Liver (tissue), 9 donors: ENCODE measurements around the gene FARS2. TPM values are rescaled to one million over a fixed set of nuclear protein-coding genes. Genes with fewer than 3 reads are reported as not detected.

Experiments used
- DNase-seq: peaks from one replicate; pipeline ENCODE4 v3.0.0-alpha.2; 2017; ENCODE audit warnings: low spot score
- H3K27ac ChIP-seq, 2 donors: one replicate each; pipeline ENCODE4 v1.7.0; 2013; ENCODE audit warnings: inconsistent platforms in 2 of 2, low read length in 2 of 2, control low read depth in 1 of 2, low read depth in 1 of 2, mild to moderate bottlenecking in 1 of 2
- H3K27me3 ChIP-seq, 4 donors: one replicate each; pipeline versions ENCODE4 v1.6.1 to v1.7.0; 2013; ENCODE audit warnings: low read length in 3 of 4, inconsistent platforms in 1 of 4, mild to moderate bottlenecking in 1 of 4, moderate library complexity in 1 of 4; ENCODE audit not compliant: control insufficient read depth in 4 of 4, insufficient read depth in 4 of 4
- H3K36me3 ChIP-seq, 4 donors: one replicate each; pipeline versions ENCODE4 v1.6.1 to v1.7.0; 2013; ENCODE audit warnings: low read length in 3 of 4, mild to moderate bottlenecking in 3 of 4, low read depth in 1 of 4, moderate library complexity in 1 of 4; ENCODE audit not compliant: control insufficient read depth in 4 of 4, insufficient read depth in 3 of 4
- H3K4me1 ChIP-seq, 4 donors: one replicate each; pipeline versions ENCODE4 v1.6.1 to v1.7.0; 2013; ENCODE audit warnings: low read length in 3 of 4, mild to moderate bottlenecking in 3 of 4, moderate library complexity in 1 of 4; ENCODE audit not compliant: control insufficient read depth in 4 of 4, insufficient read depth in 4 of 4
- H3K4me3 ChIP-seq, 3 donors: one replicate each; pipeline versions ENCODE4 v1.6.1 to v1.7.0; 2013; ENCODE audit warnings: low read length in 3 of 3, control low read depth in 1 of 3, low read depth in 1 of 3, mild to moderate bottlenecking in 1 of 3
- H3K9ac ChIP-seq, 2 donors: one replicate each; pipeline ENCODE4 v1.7.0; 2013; ENCODE audit warnings: low read length in 2 of 2, mild to moderate bottlenecking in 2 of 2, moderate library complexity in 2 of 2, control low read depth in 1 of 2, low read depth in 1 of 2
- H3K9me3 ChIP-seq, 4 donors: one replicate each; pipeline versions ENCODE4 v1.6.1 to v1.7.0; 2013; ENCODE audit warnings: low read length in 3 of 4; ENCODE audit not compliant: control insufficient read depth in 4 of 4
- EGR1 ChIP-seq, 2 donors: IDR thresholded peaks; 2 replicates each; pipeline ENCODE4 v1.6.1; 2016 to 2018; ENCODE audit warnings: antibody characterized with exemption in 2 of 2, low read depth in 2 of 2
- FOXA1 ChIP-seq: IDR thresholded peaks from 2 replicates; pipeline ENCODE4 v1.6.1; 2016; ENCODE audit warnings: antibody characterized with exemption
- GABPA ChIP-seq, 2 donors: IDR thresholded peaks in 1 of 2; conservative IDR thresholded peaks in 1 of 2; 2 replicates each; pipeline ENCODE4 v1.6.1; 2016; ENCODE audit warnings: antibody characterized with exemption in 2 of 2, mild to moderate bottlenecking in 1 of 2, moderate library complexity in 1 of 2
- HNF4A ChIP-seq, 2 donors: conservative IDR thresholded peaks; 2 replicates each; pipeline ENCODE4 v1.6.1; 2016; ENCODE audit warnings: antibody characterized with exemption in 2 of 2, mild to moderate bottlenecking in 2 of 2
- HNF4G ChIP-seq: IDR thresholded peaks from 2 replicates; pipeline ENCODE4 v1.6.1; 2016; ENCODE audit warnings: antibody characterized with exemption
- JUND ChIP-seq, 2 donors: IDR thresholded peaks; 2 replicates each; pipeline ENCODE4 v1.6.1; 2016; ENCODE audit warnings: antibody characterized with exemption in 2 of 2
- NR2F2 ChIP-seq: IDR thresholded peaks from 2 replicates; pipeline ENCODE4 v1.6.1; 2016; ENCODE audit warnings: antibody characterized with exemption
- RAD21 ChIP-seq, 2 donors: IDR thresholded peaks; 2 replicates each; pipeline ENCODE4 v1.6.1; 2016; ENCODE audit warnings: antibody characterized with exemption in 2 of 2, mild to moderate bottlenecking in 2 of 2
- TAF1 ChIP-seq: conservative IDR thresholded peaks from 2 replicates; pipeline ENCODE4 v1.6.1; 2016; ENCODE audit warnings: antibody characterized with exemption, mild to moderate bottlenecking
- WGBS: extraction: QIAGEN DNeasy Blood & Tissue Kit; methylation state at CpG from one replicate; pipeline ENCODE4 v1.1.7; 2013; 5-methylcytosine and 5-hydroxymethylcytosine counted together
- polyA plus RNA-seq, 2 donors: library from polyadenylated mRNA; stranded (reverse) in 1 of 2; unstranded in 1 of 2; fragments of 200-250 nt in 1 of 2; fragments of >200 nt in 1 of 2; fragmentation: Nextera tagmentation in 1 of 2; extraction: Ambion mirVana in 1 of 2; gene quantifications; one replicate each; pipeline versions ENCODE4 v1.2.1 to v1.2.3, GENCODE V29; 2013 to 2015
- total RNA-seq, 2 donors: library from RNA; depleted of rRNA; stranded (reverse); fragments of >200 nt; gene quantifications; one replicate each; pipeline ENCODE4 v1.2.3, GENCODE V29; 2014
- TF ChIP-seq, protein P1 (sequence below): IDR thresholded peaks from 2 replicates; pipeline ENCODE4 v1.6.1; 2016; ENCODE audit warnings: antibody characterized with exemption, mild to moderate bottlenecking
- TF ChIP-seq, protein P2 (sequence below): fragments of 150-350 bp; IDR thresholded peaks from 2 replicates; pipeline ENCODE4 v1.5.1; 2017; ENCODE audit warnings: improper control_type of control experiment, low read depth, low read length; ENCODE audit not compliant: missing input control
- TF ChIP-seq, protein P3 (sequence below): IDR thresholded peaks from 2 replicates; pipeline ENCODE4 v1.6.1; 2016; ENCODE audit warnings: antibody characterized with exemption
- TF ChIP-seq, protein P4 (sequence below): IDR thresholded peaks from 2 replicates; pipeline ENCODE4 v1.6.1; 2016; ENCODE audit warnings: antibody characterized with exemption
- TF ChIP-seq, protein P5 (sequence below): IDR thresholded peaks from 2 replicates; pipeline ENCODE4 v1.6.1; 2016; ENCODE audit warnings: antibody characterized with exemption
- donor health status: healthy.
- donor health status: healthy.
- donor health status: healthy.
- donor health status: healthy.
- donor health status: healthy.

Gene FARS2
- total and polyA plus RNA-seq, 4 donors, result 7.8 to 25.9 (median 11.2) TPM

DNA sequence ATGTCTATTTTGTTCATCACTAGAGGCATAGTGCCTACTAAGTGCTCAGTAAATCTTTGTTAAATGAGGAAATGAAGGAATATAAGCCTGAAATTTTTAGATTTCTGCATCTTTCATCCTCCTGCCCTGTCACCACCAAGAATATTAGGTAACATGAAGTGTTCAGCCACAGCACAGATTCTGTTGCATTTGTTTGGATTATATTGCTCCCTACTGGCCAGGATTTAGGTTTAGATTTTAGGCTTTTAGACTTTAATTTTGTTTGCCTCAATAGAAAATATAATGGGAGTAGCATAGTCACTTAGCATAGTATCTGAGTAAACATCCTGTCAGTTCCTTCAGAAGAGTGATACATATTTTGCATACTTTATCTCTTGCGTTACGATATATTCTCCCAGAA is 14.2 kb downstream of the FARS2 start:
- TF ChIP-seq, protein P1, sequence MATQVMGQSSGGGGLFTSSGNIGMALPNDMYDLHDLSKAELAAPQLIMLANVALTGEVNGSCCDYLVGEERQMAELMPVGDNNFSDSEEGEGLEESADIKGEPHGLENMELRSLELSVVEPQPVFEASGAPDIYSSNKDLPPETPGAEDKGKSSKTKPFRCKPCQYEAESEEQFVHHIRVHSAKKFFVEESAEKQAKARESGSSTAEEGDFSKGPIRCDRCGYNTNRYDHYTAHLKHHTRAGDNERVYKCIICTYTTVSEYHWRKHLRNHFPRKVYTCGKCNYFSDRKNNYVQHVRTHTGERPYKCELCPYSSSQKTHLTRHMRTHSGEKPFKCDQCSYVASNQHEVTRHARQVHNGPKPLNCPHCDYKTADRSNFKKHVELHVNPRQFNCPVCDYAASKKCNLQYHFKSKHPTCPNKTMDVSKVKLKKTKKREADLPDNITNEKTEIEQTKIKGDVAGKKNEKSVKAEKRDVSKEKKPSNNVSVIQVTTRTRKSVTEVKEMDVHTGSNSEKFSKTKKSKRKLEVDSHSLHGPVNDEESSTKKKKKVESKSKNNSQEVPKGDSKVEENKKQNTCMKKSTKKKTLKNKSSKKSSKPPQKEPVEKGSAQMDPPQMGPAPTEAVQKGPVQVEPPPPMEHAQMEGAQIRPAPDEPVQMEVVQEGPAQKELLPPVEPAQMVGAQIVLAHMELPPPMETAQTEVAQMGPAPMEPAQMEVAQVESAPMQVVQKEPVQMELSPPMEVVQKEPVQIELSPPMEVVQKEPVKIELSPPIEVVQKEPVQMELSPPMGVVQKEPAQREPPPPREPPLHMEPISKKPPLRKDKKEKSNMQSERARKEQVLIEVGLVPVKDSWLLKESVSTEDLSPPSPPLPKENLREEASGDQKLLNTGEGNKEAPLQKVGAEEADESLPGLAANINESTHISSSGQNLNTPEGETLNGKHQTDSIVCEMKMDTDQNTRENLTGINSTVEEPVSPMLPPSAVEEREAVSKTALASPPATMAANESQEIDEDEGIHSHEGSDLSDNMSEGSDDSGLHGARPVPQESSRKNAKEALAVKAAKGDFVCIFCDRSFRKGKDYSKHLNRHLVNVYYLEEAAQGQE, result no peak
- peak; percentile 41 to 54 for TF ChIP-seq RAD21 (IDR thresholded peaks at IDR 0.05)
- no peak overlapping the region for H3K27ac ChIP-seq
- 86% methylated on average over 2 of the region's 2 CpGs for WGBS

DNA sequence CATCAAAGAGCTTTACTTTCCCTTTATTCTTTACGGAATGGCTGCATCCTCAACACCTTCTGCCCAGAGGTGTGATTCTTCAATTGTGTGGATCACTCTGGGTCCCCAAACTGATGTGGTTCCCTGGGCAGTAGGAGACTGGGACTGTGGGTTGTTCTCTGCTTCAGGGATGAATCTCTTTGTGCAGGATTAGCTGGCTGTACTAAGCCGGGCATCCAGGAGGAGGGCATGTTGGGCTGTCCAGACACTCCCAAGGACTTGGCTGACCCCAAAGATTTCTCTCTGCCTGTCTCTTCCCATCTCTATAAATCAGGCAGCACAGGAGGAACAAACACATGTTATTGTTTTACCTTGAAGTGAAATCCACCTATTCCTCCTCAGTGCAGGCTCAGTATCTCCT is 15.3 kb downstream of the FARS2 start:
- no peak overlapping the region for H3K4me3 ChIP-seq
- no peaks in the 10 kb centered on the region for H3K9me3 ChIP-seq
- H3K27ac ChIP-seq, result no peak overlapping the region
- 96% methylated on average over 2 of the region's 2 CpGs for WGBS
- no peak overlapping the region for H3K9ac ChIP-seq
- H3K27me3 ChIP-seq, result no peaks in the 10 kb centered on the region
- H3K36me3 ChIP-seq, result no peaks in the 10 kb centered on the region
- TF ChIP-seq, protein P2, sequence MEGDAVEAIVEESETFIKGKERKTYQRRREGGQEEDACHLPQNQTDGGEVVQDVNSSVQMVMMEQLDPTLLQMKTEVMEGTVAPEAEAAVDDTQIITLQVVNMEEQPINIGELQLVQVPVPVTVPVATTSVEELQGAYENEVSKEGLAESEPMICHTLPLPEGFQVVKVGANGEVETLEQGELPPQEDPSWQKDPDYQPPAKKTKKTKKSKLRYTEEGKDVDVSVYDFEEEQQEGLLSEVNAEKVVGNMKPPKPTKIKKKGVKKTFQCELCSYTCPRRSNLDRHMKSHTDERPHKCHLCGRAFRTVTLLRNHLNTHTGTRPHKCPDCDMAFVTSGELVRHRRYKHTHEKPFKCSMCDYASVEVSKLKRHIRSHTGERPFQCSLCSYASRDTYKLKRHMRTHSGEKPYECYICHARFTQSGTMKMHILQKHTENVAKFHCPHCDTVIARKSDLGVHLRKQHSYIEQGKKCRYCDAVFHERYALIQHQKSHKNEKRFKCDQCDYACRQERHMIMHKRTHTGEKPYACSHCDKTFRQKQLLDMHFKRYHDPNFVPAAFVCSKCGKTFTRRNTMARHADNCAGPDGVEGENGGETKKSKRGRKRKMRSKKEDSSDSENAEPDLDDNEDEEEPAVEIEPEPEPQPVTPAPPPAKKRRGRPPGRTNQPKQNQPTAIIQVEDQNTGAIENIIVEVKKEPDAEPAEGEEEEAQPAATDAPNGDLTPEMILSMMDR, result no peak
- TF ChIP-seq TAF1, result no peak
- TF ChIP-seq EGR1 (IDR thresholded peaks at IDR 0.05; ENCODE audit: low read depth in 2 of 2), result no peak
- no peak for TF ChIP-seq HNF4G
- TF ChIP-seq, protein P3, sequence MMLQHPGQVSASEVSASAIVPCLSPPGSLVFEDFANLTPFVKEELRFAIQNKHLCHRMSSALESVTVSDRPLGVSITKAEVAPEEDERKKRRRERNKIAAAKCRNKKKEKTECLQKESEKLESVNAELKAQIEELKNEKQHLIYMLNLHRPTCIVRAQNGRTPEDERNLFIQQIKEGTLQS, result no peak
- no peak for TF ChIP-seq FOXA1
- no peak for TF ChIP-seq GABPA (IDR thresholded peaks at IDR 0.05 in 1 of 2, conservative IDR thresholded peaks at IDR 0.05 in 1 of 2)
- no peak for TF ChIP-seq JUND (IDR thresholded peaks at IDR 0.05)
- no peak for DNase-seq
- H3K4me1 ChIP-seq, result no peaks in the 10 kb centered on the region

More for the DNA sequence above, 14.2 kb downstream of the FARS2 start:
- Histone ChIP-seq H3K4me3 (no peak overlapping the region), H3K4me1 (no peaks in the 10 kb centered on the region), H3K9me3 (no peaks in the 10 kb centered on the region), H3K9ac (no peak overlapping the region), H3K27me3 (no peaks in the 10 kb centered on the region), H3K36me3 (no peaks in the 10 kb centered on the region)
- no peak for DNase-seq

DNA sequence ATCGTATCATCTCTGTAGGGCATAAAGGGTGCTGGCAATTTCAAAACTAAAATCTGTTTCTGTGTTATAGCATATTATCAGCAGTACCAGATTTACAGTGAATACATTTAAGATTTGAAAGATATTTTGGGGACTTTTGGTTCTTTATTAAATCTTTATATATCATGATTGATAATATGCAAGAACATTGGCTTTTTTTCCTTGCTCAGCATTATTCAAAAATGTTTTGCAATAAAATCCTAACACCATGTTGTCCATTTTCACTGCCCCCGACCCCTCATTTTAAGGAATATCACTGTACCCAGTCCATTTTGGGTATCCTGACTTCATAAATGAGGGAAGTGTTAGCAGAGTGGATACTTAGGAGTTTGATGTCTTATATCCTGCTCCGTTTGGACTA is 16.3 kb downstream of the FARS2 start:
- H3K27me3 ChIP-seq, result no peaks in the 10 kb centered on the region
- no peak for DNase-seq
- no peaks in the 10 kb centered on the region for H3K9me3 ChIP-seq
- no peak overlapping the region for H3K4me3 ChIP-seq
- no peaks in the 10 kb centered on the region for H3K4me1 ChIP-seq
- no peaks in the 10 kb centered on the region for H3K36me3 ChIP-seq
- WGBS, result 93% methylated on average over 3 of the region's 3 CpGs
- no peak overlapping the region for H3K9ac ChIP-seq
- H3K27ac ChIP-seq, result no peak overlapping the region
- TF ChIP-seq, protein P4, sequence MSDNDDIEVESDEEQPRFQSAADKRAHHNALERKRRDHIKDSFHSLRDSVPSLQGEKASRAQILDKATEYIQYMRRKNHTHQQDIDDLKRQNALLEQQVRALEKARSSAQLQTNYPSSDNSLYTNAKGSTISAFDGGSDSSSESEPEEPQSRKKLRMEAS, result no peak
- TF ChIP-seq, protein P3, result no peak
- TF ChIP-seq HNF4A (conservative IDR thresholded peaks at IDR 0.05), result no peak
- TF ChIP-seq, protein P1, result no peak
- TF ChIP-seq TAF1, result no peak
- TF ChIP-seq GABPA (IDR thresholded peaks at IDR 0.05 in 1 of 2, conservative IDR thresholded peaks at IDR 0.05 in 1 of 2), result no peak
- TF ChIP-seq NR2F2, result no peak
- no peak for TF ChIP-seq FOXA1
- TF ChIP-seq, protein P5, sequence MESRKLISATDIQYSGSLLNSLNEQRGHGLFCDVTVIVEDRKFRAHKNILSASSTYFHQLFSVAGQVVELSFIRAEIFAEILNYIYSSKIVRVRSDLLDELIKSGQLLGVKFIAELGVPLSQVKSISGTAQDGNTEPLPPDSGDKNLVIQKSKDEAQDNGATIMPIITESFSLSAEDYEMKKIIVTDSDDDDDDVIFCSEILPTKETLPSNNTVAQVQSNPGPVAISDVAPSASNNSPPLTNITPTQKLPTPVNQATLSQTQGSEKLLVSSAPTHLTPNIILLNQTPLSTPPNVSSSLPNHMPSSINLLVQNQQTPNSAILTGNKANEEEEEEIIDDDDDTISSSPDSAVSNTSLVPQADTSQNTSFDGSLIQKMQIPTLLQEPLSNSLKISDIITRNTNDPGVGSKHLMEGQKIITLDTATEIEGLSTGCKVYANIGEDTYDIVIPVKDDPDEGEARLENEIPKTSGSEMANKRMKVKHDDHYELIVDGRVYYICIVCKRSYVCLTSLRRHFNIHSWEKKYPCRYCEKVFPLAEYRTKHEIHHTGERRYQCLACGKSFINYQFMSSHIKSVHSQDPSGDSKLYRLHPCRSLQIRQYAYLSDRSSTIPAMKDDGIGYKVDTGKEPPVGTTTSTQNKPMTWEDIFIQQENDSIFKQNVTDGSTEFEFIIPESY, result no peak
- no peak for TF ChIP-seq RAD21 (IDR thresholded peaks at IDR 0.05)
- no peak for TF ChIP-seq HNF4G
